ENCODE results near the gene KRT35.

DNA sequence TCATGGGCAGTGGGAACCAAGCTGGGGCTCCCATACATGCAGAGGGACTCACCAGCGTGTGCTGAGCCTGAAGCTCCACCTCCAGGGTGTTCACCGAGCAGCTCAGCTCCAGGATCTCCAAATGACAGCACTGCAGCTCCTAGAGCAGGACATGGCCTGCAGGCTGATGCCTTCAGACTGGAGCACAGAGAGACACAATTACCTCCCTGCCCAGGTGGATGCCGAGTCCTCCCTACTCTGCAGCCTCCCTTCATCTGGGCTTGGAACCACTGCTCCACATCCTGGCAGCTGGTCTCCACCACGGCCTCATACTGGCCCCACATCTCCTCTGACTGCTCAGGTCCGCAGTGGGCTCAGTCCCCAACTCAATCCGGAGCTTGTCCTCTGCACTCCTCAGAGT, 31.9 kb downstream of the KRT35 start:
- no peak for TF ChIP-seq CTCF (conservative IDR thresholded peaks at IDR 0.05 in 1 of 2, IDR thresholded peaks at IDR 0.05 in 1 of 2; ENCODE audit: low read depth in 1 of 2, low read length in 2 of 2)
- no peak for TF ChIP-seq EZH2 (IDR thresholded peaks at IDR 0.05; ENCODE audit: low read length, missing control alignments)
